GM18951 (cell line): ENCODE results near the gene MYRF.

ENCODE experiments used
- POLR2A ChIP-seq: IDR thresholded peaks from 4 replicates; pipeline ENCODE4 v1.6.1; 2011; ENCODE audit warnings: mild to moderate bottlenecking; ENCODE audit not compliant: insufficient read length, insufficient read depth; ENCODE audit errors: extremely low read depth
- in situ Hi-C: fragments of 300-500 bp; cut with MboI; formaldehyde crosslinking; loops from one replicate; pipeline ENCODE4 v1.12.0; 2022; ENCODE audit warnings: low sequenced_read_pairs, mixed read lengths, inconsistent platforms; ENCODE audit not compliant: unreplicated experiment

The MYRF gene

DNA sequence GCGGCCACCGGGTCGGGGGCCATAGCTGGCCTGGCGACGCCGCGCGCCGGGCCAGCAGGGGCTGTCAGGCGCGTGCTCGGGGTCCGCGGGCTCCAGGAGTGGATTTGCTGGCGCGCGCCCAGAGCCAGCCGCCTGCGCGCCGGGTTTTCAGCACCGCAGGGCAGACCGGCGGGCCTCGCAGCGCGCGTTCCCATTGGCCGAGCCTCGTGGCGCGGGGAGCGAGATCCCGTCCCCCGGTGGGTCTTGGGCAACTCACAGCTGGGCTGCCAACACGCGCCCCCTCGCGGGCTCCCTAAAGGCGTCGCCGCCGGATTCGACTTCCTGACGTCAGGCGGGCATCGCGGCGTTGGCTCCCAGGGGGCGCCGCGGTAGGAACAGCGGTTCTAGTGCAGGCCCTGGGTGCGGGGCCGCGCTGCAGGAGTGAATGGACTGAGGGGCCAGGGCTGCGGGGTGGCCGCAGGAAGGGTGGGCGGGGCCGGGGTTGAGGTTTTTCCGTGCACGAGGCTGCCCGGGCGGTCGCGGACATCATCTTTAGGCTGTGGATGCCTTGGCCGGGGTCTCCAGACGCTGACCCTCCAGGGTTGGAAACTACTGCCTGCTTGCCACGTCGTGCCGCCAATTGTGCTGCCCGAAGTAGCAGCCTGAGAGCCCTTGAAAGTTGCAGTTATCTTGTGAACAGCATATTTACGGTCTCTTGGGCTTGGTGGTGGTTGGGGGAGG, 64.5 kb downstream of the MYRF start, which contains the start of gene FADS1:
FADS1 (minus strand) TSS at position 268 of the 720 bp plus-strand sequence; CDS start at position 194, 74 bp downstream.
- in situ Hi-C loops = no loop called here
- TF ChIP-seq POLR2A = peak; percentile 68

DNA sequence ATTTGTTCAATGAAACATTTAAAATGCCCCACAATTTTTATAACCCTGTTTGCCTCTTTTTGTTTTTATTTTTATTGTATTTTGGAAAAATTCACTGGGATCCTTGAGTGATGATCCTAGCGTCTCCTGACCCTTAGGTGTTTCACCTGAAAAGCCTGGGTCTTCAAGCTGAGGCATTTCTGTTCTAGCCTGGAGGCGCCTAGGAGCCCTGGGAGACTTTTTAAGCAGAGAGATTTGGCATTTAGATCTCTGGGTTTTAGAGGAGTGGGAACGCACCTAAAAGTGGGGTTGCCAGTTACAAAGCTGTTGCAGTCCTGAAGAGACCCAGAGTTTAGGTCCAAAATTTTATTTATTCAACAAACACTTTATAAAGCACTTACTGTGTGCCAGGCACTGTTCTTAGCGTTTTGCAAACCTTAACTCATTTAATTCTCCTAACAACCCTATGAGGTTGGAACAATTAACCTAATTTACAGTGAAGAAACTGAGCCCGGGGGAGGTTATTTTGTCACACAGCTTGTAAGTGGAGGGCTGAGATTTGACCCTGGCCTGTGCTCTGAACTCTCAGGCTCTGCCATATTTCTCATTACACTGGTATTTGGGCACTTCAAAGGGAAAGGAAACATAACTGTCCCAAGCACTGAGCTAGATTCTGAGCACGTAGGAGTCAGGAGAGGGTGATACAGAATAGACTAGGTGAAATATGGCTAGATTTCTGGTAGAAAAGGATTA, 65.2 kb downstream of the MYRF start:
- in situ Hi-C loops = no loop called here
- no peak for TF ChIP-seq POLR2A

DNA sequence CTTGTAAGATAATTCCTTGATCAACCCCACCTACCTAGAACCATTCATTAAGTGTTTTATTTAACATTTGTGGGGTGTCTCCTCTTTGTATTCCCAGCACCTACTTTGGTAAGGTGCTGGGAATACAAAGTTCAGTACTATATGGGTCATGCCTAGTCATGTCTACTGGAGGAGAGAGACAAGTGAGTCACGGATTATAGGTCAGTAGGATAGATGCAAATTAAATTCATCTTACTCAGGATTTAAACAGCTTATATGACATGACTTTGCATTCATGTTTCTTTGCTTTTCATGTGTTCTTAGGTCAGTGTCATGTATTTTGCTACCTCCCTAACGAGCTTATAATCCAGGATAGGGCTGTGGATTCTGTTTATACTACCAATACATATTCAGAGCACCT, 67.7 kb downstream of the MYRF start:
- in situ Hi-C loops = no loop called here
- no peak for TF ChIP-seq POLR2A

DNA sequence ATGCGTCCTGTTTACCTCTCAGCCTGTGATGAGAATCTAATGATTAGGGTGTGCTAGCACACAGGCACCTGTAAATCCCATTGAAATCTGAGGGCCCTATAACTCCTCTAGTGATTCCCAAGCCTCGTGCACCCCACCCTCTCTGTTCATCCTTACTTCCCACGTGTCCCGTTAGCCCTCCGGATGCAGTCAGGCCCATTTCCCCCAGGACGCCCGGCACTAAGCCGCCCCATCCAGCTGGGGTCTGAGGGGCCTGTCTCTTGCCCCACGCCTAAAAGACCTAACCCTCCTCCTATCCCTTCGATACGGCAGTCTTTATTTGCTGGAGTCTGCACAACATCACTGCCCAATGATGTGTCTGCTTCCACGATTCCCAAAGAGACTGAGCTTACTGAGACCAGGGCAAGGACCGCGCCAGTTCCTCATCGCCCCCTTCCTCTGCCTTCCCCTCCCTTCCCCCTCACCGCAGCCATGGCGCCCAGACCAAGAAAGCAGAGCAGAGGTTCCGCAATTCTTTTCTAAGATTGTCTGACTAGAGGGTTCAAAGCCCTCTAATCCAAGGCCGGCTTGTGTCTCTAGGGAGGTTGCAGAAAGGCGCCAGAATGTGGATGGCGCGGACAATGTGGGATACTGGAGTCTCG, 74.6 kb downstream of the MYRF start:
- no peak for TF ChIP-seq POLR2A

DNA sequence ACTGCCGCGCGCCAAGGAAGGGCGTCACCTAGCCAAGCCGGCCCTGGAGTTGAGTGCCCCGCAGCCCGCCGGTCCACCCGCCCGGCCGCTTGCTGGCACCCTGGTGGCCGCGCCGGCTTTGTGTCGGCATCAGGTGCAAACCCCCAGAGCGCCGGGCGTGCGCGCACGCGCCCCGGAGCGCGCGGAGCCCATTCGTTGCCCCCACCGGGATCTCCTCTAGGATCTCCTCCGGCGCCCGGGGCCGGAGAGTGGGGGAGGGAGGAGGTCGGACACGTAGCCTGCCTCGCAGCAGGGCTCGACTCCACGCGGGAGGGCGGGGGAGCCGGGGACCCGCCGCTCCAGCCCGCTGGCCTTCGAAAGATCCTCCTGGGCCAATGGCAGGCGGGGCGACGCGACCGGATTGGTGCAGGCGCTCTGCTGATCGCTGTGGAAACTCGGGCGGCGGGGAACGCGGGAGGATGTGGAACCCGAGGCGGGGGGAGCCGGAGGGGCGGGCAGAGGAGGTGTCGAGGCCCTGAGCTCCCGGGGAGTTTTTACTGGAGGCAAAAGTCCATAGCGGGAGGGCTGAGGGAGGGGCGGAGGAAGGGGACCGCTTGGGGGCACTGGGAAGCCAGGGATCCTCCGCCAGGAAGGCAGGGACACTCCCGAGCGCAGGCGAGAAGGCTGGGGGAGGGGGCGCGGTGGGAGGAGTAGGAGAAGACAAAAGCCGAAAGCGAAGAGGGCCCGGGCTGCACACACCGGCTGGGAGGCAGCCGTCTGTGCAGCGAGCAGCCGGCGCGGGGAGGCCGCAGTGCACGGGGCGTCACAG, 75.3 kb downstream of the MYRF start, which contains the start of gene FADS2:
FADS2 (plus strand) TSS at position 730 of the 808 bp plus-strand sequence. CDS start 91 bp downstream, outside the sequence.
- in situ Hi-C loops = no loop called here
- peak; percentile 89 for TF ChIP-seq POLR2A

More for the DNA sequence above, 74.6 kb downstream of the MYRF start:
- in situ Hi-C loops = no loop called here

DNA sequence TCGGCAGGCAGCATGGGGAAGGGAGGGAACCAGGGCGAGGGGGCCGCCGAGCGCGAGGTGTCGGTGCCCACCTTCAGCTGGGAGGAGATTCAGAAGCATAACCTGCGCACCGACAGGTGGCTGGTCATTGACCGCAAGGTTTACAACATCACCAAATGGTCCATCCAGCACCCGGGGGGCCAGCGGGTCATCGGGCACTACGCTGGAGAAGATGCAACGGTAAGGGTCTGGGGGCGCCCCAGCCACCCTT, 75.9 kb downstream of the MYRF start:
- no peak for TF ChIP-seq POLR2A
- in situ Hi-C loops = no loop called here

DNA sequence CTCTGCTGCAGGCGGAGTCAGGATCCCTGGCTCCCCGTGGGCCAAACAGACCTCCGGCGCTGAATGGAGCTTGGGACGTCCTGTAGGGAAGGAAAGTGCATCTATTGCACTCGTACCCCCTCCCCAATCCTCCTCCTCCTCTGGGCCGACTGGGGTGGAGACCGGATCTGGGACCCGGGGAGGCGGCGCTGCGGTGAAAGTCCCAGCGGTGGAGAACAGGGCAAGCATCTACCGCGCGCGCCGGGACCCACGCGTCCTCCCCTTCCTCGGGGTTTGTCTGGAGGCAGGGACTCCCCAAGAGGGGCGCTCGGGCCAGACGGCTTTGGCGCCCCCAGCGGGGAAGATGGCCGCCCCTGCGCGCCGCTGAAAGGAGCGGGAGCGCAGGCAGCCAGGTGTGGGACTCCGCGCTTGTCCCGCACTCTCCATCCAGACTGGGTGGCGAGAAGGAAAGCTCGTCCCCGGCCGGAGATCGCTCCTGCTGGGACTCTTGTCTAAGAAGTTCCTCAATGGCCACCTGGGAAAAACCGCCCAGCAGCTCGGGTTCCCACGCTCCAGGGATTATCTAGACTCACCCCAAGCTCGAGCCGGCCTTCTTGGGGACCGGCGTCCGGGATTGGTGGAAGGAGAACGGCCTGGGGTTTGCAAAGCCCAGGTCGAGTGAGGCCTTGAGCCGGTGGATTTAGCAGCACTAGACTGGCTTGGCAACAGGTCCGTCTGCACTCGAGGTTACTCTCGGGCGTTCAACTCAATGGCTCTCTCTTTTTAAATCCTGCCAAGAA, 76.4 kb downstream of the MYRF start:
- in situ Hi-C loops = no loop called here
- TF ChIP-seq POLR2A = peak; percentile 53

DNA sequence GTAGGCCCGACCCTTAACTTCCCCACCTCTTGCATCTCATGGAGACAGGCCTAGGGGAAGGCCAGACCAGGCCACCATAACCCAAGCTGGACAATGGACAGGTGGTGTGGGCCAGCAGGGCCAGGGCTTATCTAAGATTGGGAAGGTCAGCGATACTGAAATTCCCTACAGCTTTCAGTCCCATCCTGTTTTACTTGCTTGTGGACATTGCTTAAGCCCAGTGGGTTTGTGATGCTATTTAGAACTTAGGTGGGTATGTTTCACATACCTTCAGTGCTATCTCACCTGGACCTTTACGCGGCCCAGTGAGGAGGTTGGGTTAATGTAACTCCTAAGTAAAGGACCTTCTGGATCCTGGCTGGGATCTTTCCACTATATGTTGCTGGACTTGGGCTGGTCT, 77.4 kb downstream of the MYRF start:
- TF ChIP-seq POLR2A = no peak
- in situ Hi-C loops = no loop called here

DNA sequence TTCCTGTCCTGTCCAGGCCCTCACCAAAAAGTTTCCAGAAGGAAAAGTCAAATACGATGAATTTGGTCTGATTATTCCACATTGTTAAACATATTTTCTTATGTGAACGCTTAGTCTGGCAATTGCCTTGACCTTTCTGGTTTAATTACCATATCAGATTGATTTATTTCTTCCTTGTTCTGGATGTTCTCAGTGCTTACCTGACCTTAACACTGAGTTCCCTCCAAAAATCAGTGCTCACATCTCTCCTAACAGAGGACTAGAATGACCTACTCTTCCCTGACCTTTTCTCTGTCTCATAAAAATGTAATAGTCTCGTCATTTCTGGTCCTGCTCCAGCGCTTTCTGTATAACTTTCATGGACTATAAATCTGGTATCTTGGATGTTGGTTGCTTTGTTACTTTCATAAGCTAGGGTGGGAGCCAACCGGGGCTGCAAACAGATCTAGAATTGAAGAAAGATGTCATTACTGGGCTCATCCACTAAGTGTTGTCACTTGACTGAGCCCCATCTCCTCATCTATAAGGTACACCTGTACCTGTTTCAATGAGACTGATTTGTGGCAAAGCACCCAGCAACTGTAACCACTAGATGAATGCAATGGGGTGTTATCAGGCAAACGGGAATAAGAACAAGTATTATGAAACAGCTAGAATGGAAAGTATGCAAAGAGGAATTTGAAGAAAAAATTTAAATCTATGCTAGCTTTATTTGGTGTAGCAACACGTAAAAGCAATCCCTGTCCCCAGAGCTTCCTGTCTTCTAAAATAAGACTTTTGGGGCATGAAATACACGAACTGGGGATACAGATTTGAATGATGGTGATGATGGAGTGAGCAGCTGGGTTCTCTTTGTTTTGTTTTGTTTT, 78.0 kb downstream of the MYRF start:
- in situ Hi-C loops = no loop called here
- no peak for TF ChIP-seq POLR2A

DNA sequence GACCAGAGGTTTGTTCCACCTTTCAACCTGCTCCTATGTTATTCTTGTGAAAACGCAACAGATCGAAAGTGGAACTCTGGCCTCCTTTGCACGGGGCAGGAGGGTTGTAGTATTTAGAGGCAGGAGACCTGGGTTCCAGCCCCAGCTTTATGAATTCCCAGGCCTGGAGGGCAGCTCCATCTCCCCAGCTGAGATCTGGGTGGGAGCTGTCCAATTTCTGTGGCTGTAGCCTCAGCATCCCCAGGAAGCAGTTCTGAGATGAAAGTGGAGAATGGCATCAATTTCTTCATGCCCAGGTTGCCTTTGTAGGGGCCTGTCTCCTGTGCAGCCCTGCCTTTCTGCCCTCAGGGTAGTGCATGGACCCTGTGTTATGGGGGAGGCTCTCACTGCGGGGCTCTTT, 79.8 kb downstream of the MYRF start:
- in situ Hi-C loops = no loop called here
- no peak for TF ChIP-seq POLR2A

DNA sequence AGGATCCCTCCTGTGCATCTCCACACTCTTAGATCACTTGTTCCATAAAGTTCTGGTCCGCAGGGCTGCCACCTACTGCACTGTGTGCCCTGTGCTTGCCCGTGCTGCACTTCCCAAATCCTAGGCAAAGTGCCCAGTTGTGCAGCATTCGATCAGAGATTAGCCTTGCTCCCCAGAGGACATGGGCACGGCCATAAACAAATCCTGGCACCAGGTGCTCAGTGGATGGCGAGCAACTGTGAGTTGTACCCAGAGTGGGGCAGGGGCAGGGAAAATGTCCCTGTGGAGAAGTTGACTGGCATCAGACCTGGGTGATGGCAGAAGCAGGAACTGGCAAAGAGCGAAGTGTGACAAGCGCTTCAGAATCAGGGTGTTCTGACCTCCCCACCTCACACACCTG, 80.3 kb downstream of the MYRF start:
- in situ Hi-C loops = no loop called here
- TF ChIP-seq POLR2A = no peak
